Measurements from ENCODE around the gene TOB1. TPM values are rescaled to one million over a fixed set of nuclear protein-coding genes. Genes with fewer than 3 reads are reported as not detected.

TOB1 gene
- total RNA-seq, 1 experiment from 2014 or later: 31.6 TPM

DNA sequence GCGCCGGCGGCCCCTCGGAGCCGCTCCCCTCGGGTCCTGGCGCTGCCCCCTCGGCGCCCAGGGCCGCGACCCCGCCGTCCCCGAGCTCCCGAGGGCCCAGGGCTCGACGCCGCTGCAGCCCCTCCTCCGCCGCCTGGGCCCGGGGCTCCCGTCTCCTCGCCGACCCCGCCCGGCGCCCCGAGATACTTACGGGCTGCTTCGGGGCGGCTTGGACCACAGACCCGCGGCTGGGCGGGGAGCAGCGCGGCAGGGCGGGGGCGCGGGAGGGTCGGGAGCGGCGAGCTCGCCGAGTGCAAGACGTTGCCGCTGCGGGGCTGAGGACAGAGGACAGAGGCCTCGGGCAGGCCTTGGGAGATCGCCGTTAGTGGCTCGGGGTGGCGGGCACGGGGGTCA, 290 bp downstream of the TOB1 start:
- no peak overlapping the region for H4K5ac ChIP-seq (ENCODE audit: insufficient read length, low read depth, low read length)
- H4K8ac ChIP-seq (replicated peaks; ENCODE audit: insufficient read length, low read depth, low read length): no peak overlapping the region
- H3K9me3 ChIP-seq (ENCODE audit: control insufficient read depth, low read depth, low read length): no peaks in the 10 kb centered on the region
- H3T11ph ChIP-seq (ENCODE audit: low read length): no peak overlapping the region
- H2AK5ac ChIP-seq (ENCODE audit: insufficient read length, low read length): no peak overlapping the region
- H3K4me1 ChIP-seq (ENCODE audit: insufficient read depth, low read length): no peaks in the 10 kb centered on the region
- peaks cover 7% of the 10 kb centered on the region; the same call in 1 of the 2 replicates for H3K79me2 ChIP-seq (ENCODE audit: insufficient read depth, low read length)
- no peaks in the 10 kb centered on the region for H4K20me1 ChIP-seq (ENCODE audit: control insufficient read depth, insufficient read depth, insufficient read length)
- peak overlapping the region; percentile 94 for H3K14ac ChIP-seq (ENCODE audit: insufficient read depth, low read length)
- peak overlapping the region; percentile 69 for H3K9ac ChIP-seq (ENCODE audit: extremely low read depth, insufficient read length, low read length)
- H2BK12ac ChIP-seq (ENCODE audit: insufficient read length, low read depth, low read length): no peak overlapping the region
- H2BK5ac ChIP-seq (ENCODE audit: insufficient read length, low read length): no peak overlapping the region
- H3K36me3 Mint-ChIP-seq (ENCODE audit: insufficient read depth in 1 of 3, low read depth in 3 of 3): peaks cover 8 to 26% (median 21%) of the 10 kb centered on the region in 3 experiments; a peak in 6 of 7 replicates
- TF ChIP-seq, protein P1, sequence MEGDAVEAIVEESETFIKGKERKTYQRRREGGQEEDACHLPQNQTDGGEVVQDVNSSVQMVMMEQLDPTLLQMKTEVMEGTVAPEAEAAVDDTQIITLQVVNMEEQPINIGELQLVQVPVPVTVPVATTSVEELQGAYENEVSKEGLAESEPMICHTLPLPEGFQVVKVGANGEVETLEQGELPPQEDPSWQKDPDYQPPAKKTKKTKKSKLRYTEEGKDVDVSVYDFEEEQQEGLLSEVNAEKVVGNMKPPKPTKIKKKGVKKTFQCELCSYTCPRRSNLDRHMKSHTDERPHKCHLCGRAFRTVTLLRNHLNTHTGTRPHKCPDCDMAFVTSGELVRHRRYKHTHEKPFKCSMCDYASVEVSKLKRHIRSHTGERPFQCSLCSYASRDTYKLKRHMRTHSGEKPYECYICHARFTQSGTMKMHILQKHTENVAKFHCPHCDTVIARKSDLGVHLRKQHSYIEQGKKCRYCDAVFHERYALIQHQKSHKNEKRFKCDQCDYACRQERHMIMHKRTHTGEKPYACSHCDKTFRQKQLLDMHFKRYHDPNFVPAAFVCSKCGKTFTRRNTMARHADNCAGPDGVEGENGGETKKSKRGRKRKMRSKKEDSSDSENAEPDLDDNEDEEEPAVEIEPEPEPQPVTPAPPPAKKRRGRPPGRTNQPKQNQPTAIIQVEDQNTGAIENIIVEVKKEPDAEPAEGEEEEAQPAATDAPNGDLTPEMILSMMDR (conservative IDR thresholded peaks at IDR 0.05): no peak
- peak overlapping the region; percentile 89 for H3K18ac ChIP-seq (ENCODE audit: insufficient read length, low read depth, low read length)
- no peaks in the 10 kb centered on the region for H3K27me3 Mint-ChIP-seq (ENCODE audit: low read depth)
- H2AFZ ChIP-seq (ENCODE audit: low read length): no peak overlapping the region
- no peaks in the 10 kb centered on the region; a peak in 2 of 5 replicates for H3K9me3 Mint-ChIP-seq
- H3K79me1 ChIP-seq (ENCODE audit: insufficient read depth, low read depth, low read length, poor library complexity, severe bottlenecking): peaks cover 3% of the 10 kb centered on the region
- no peaks in the 10 kb centered on the region for H3K27me3 ChIP-seq (ENCODE audit: insufficient read depth, low read length)
- DNase-seq: no peak
- no peak overlapping the region for H4K91ac ChIP-seq (ENCODE audit: insufficient read length, low read depth, low read length)
- H3K4me2 ChIP-seq (ENCODE audit: insufficient read depth, insufficient read length, low read length): peak overlapping the region; percentile 97
- H2BK20ac ChIP-seq (ENCODE audit: low read depth, low read length, poor library complexity, severe bottlenecking): no peak overlapping the region
- H2BK15ac ChIP-seq (ENCODE audit: low read depth, low read length): no peak overlapping the region
- H3K27ac ChIP-seq (ENCODE audit: insufficient read length, low read depth, low read length): no peak overlapping the region
- H3K4ac ChIP-seq (ENCODE audit: low read depth, low read length): no peak overlapping the region
- peak overlapping the region; percentile 83 to 90 for H3K4me3 Mint-ChIP-seq
- peaks cover 4% of the 10 kb centered on the region for H3K23me2 ChIP-seq (ENCODE audit: insufficient read length, low read depth, low read length, poor library complexity, severe bottlenecking)
- no peak overlapping the region for H3K56ac ChIP-seq (ENCODE audit: insufficient read length, low read depth, low read length)
- no CpG with 5 or more reads among the region's 53 CpGs for WGBS (ENCODE audit: extremely low coverage, insufficient read length, low lambda C conversion rate)
- H2BK120ac ChIP-seq (ENCODE audit: low read depth, low read length, poor library complexity, severe bottlenecking): no peak overlapping the region
- H3K23ac ChIP-seq (ENCODE audit: insufficient read length, low read depth, low read length): no peak overlapping the region
- H3K4me1 Mint-ChIP-seq: peaks cover 27 to 33% of the 10 kb centered on the region in 2 experiments
- no peak overlapping the region; a peak in 1 of 7 replicates for H3K27ac Mint-ChIP-seq

Measured in H9 (cell line).